ENCODE results near the gene SMAD1. TPM values are rescaled to one million over a fixed set of nuclear protein-coding genes. Genes with fewer than 3 reads are reported as not detected.

The SMAD1 gene
- total RNA-seq, 1 experiment from 2014 or later = 15.4 TPM

- no peak for TF ChIP-seq SOX15 (CRISPR knock-in tag; IDR thresholded peaks at IDR 0.05)
- TF ChIP-seq, protein P1, sequence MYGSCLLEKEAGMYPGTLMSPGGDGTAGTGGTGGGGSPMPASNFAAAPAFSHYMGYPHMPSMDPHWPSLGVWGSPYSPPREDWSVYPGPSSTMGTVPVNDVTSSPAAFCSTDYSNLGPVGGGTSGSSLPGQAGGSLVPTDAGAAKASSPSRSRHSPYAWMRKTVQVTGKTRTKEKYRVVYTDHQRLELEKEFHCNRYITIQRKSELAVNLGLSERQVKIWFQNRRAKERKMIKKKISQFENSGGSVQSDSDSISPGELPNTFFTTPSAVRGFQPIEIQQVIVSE (CRISPR knock-in tag; IDR thresholded peaks at IDR 0.05; ENCODE audit: borderline replicate concordance) = no peak
- TF ChIP-seq GABPB1 (CRISPR knock-in tag; IDR thresholded peaks at IDR 0.05) = no peak
- TF ChIP-seq OVOL2 (CRISPR knock-in tag; IDR thresholded peaks at IDR 0.05; ENCODE audit: borderline replicate concordance) = no peak
- no peak for TF ChIP-seq RELA (CRISPR knock-in tag; IDR thresholded peaks at IDR 0.05; ENCODE audit: borderline replicate concordance)
- no peak for TF ChIP-seq ZBTB21 (CRISPR knock-in tag; IDR thresholded peaks at IDR 0.05; ENCODE audit: borderline replicate concordance)
- TF ChIP-seq ZNF532 (CRISPR knock-in tag; IDR thresholded peaks at IDR 0.05; ENCODE audit: borderline replicate concordance) = no peak
- no peak for TF ChIP-seq GRHL2 (CRISPR knock-in tag; IDR thresholded peaks at IDR 0.05; ENCODE audit: insufficient replicate concordance, severe bottlenecking)
- no peak for TF ChIP-seq ZNF396 (CRISPR knock-in tag; IDR thresholded peaks at IDR 0.05; ENCODE audit: borderline replicate concordance)
Observed at GRCh38 chr4:145494666-145495270, 13.1 kb downstream of the SMAD1 start (continued).

DNA sequence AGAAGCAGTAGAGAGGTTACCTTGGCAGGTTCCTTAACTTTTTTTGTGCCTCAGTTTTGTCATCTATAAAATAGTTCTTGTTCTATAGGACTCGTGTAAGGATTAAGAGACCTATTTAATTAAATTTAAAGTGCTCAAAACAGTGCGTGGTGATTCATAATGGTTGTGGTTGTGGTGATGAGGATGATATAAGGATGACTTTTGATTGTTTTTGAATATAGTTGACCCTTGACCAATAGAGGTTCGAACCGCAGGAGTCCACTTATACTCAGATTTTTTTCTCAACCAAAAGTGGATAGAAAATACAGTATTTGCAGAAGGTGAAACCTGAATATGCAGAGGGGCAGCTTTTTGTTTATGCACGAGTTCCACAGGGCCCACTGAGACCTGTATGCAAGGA, 14.6 kb downstream of the SMAD1 start:
- H3K4me1 Mint-ChIP-seq = peaks cover 33% of the 10 kb centered on the region
- ChIA-PET CTCF (no interaction called here), POLR2A (no interaction called here)
- no peak overlapping the region for H3K4me3 Mint-ChIP-seq
- ATAC-seq (no peak), DNase-seq (ENCODE audit: low spot score) (no peak)
- no peaks in the 10 kb centered on the region for H3K9me3 Mint-ChIP-seq
- H3K27ac Mint-ChIP-seq = no peak overlapping the region
- H3K36me3 Mint-ChIP-seq = no peaks in the 10 kb centered on the region
- no peaks in the 10 kb centered on the region for H3K27me3 Mint-ChIP-seq (ENCODE audit: low read depth)
- TF ChIP-seq, protein P1 (CRISPR knock-in tag; IDR thresholded peaks at IDR 0.05; ENCODE audit: borderline replicate concordance) = no peak
- no peak for TF ChIP-seq SMAD3 (CRISPR knock-in tag; IDR thresholded peaks at IDR 0.05; ENCODE audit: borderline replicate concordance)
- TF ChIP-seq E2F5 (CRISPR knock-in tag; IDR thresholded peaks at IDR 0.05) = no peak
- TF ChIP-seq FOXP4 (CRISPR knock-in tag; IDR thresholded peaks at IDR 0.05) = no peak
- no peak for TF ChIP-seq STAT6 (CRISPR knock-in tag; conservative IDR thresholded peaks at IDR 0.05; ENCODE audit: low read depth)
- TF ChIP-seq ZNF396 (CRISPR knock-in tag; IDR thresholded peaks at IDR 0.05; ENCODE audit: borderline replicate concordance) = no peak
- no peak for TF ChIP-seq HMGA2 (CRISPR knock-in tag; IDR thresholded peaks at IDR 0.05)
- no peak for TF ChIP-seq ZBTB43 (CRISPR knock-in tag; IDR thresholded peaks at IDR 0.05)
- no peak for TF ChIP-seq ZNF416 (CRISPR knock-in tag; IDR thresholded peaks at IDR 0.05)
- TF ChIP-seq ZNF425 (CRISPR knock-in tag; conservative IDR thresholded peaks at IDR 0.05) = no peak
- TF ChIP-seq, protein P2, sequence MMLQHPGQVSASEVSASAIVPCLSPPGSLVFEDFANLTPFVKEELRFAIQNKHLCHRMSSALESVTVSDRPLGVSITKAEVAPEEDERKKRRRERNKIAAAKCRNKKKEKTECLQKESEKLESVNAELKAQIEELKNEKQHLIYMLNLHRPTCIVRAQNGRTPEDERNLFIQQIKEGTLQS (CRISPR knock-in tag; conservative IDR thresholded peaks at IDR 0.05) = no peak
